Measurements from ENCODE around the gene GNPDA1. TPM values are rescaled to one million over a fixed set of nuclear protein-coding genes. Genes with fewer than 3 reads are reported as not detected.
A peak's percentile ranks its signal among the peaks of the same experiment; 100 is the strongest.

The GNPDA1 gene
- total RNA-seq, 1 donor from 2014 or later = 52.0 TPM

DNA sequence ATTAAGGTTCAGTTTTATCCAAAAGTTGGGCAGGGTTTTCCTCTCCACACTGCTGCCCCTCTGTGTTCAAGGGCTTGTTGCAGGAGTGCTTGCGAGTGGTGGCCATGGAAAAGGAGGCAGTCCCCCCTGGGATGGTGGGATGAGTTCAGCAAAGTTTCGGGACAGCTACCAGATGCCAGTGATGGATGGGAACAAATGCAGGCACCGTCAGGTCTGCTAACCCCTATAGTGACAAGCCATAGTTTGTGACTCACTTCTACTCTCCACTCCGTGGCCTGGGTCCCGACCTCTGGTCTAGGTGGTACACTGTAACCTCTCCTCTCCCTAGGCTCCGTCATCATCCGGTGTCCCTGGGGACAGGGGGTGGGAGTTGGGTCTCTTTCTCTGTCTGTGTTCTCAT is 47.8 kb downstream of the GNPDA1 start:
- H3K4me1 Mint-ChIP-seq (ENCODE audit: unreplicated experiment) = peaks cover 17% of the 10 kb centered on the region
- DNase-seq (ENCODE audit: extremely low spot score, unreplicated experiment) = no peak
- H3K9me3 Mint-ChIP-seq (ENCODE audit: unreplicated experiment) = no peaks in the 10 kb centered on the region
- H3K4me3 Mint-ChIP-seq (ENCODE audit: unreplicated experiment) = no peak overlapping the region
- TF ChIP-seq, protein P1, sequence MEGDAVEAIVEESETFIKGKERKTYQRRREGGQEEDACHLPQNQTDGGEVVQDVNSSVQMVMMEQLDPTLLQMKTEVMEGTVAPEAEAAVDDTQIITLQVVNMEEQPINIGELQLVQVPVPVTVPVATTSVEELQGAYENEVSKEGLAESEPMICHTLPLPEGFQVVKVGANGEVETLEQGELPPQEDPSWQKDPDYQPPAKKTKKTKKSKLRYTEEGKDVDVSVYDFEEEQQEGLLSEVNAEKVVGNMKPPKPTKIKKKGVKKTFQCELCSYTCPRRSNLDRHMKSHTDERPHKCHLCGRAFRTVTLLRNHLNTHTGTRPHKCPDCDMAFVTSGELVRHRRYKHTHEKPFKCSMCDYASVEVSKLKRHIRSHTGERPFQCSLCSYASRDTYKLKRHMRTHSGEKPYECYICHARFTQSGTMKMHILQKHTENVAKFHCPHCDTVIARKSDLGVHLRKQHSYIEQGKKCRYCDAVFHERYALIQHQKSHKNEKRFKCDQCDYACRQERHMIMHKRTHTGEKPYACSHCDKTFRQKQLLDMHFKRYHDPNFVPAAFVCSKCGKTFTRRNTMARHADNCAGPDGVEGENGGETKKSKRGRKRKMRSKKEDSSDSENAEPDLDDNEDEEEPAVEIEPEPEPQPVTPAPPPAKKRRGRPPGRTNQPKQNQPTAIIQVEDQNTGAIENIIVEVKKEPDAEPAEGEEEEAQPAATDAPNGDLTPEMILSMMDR (IDR thresholded peaks at IDR 0.05) = no peak
- no peaks in the 10 kb centered on the region for H3K27me3 Mint-ChIP-seq (ENCODE audit: unreplicated experiment)
- no peaks in the 10 kb centered on the region for H3K36me3 Mint-ChIP-seq (ENCODE audit: unreplicated experiment)
- H3K27ac Mint-ChIP-seq (ENCODE audit: unreplicated experiment) = no peak overlapping the region

- TF ChIP-seq, protein P1 (IDR thresholded peaks at IDR 0.05) = no peak
- Mint-ChIP-seq H3K4me1 (ENCODE audit: unreplicated experiment) (peaks cover 9% of the 10 kb centered on the region), H3K9me3 (ENCODE audit: unreplicated experiment) (no peaks in the 10 kb centered on the region), H3K27ac (ENCODE audit: unreplicated experiment) (no peak overlapping the region), H3K36me3 (ENCODE audit: unreplicated experiment) (no peaks in the 10 kb centered on the region), H3K27me3 (ENCODE audit: unreplicated experiment) (no peaks in the 10 kb centered on the region), H3K4me3 (ENCODE audit: unreplicated experiment) (no peak overlapping the region)
- no peak for DNase-seq (ENCODE audit: extremely low spot score, unreplicated experiment)
These were observed 49.1 kb downstream of the GNPDA1 start for GRCh38 chr5:141963701-141964100.

DNA sequence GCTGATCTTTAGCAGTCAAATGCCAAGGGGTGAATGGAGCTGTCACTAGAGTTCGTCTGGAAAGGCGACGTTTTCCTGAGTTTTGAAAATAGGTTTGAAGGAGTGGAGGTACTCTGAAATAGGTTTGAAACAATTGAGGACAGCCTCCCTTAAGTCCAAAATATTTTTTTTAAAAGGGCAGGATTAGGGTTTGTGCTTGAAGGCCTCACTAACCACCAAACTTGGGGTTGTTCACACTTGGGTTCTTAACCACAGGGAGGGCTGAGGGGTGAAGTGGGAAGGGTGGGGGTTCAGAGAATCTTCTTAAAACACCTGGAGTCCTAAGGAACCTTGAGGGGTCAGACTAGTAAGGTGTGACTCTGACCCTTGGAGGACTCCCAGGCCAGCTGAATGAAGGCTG is 51.4 kb downstream of the GNPDA1 start:
- Mint-ChIP-seq H3K27ac (ENCODE audit: unreplicated experiment) (no peak overlapping the region), H3K4me1 (ENCODE audit: unreplicated experiment) (peaks cover 5% of the 10 kb centered on the region)
- TF ChIP-seq, protein P1 (IDR thresholded peaks at IDR 0.05) = no peak

GRCh38 chr5:141960449-141961323 is 52.1 kb downstream of the GNPDA1 start:
- peak; percentile 94 for DNase-seq (ENCODE audit: extremely low spot score, unreplicated experiment)
- H3K36me3 Mint-ChIP-seq (ENCODE audit: unreplicated experiment) = no peaks in the 10 kb centered on the region
- H3K4me1 Mint-ChIP-seq (ENCODE audit: unreplicated experiment) = peaks cover 5% of the 10 kb centered on the region
- peak overlapping the region; percentile 35 for H3K27ac Mint-ChIP-seq (ENCODE audit: unreplicated experiment)
- no peaks in the 10 kb centered on the region for H3K27me3 Mint-ChIP-seq (ENCODE audit: unreplicated experiment)
- no peak overlapping the region for H3K4me3 Mint-ChIP-seq (ENCODE audit: unreplicated experiment)
- TF ChIP-seq, protein P1 (IDR thresholded peaks at IDR 0.05) = peak; percentile 93
- H3K9me3 Mint-ChIP-seq (ENCODE audit: unreplicated experiment) = no peaks in the 10 kb centered on the region

More for the DNA sequence above, 51.4 kb downstream of the GNPDA1 start:
- no peak for DNase-seq (ENCODE audit: extremely low spot score, unreplicated experiment)
- H3K27me3 Mint-ChIP-seq (ENCODE audit: unreplicated experiment) = no peaks in the 10 kb centered on the region
- no peak overlapping the region for H3K4me3 Mint-ChIP-seq (ENCODE audit: unreplicated experiment)
- no peaks in the 10 kb centered on the region for H3K9me3 Mint-ChIP-seq (ENCODE audit: unreplicated experiment)
- no peaks in the 10 kb centered on the region for H3K36me3 Mint-ChIP-seq (ENCODE audit: unreplicated experiment)

GRCh38 chr5:141960018-141960417 is 52.8 kb downstream of the GNPDA1 start:
- Mint-ChIP-seq H3K36me3 (ENCODE audit: unreplicated experiment) (no peaks in the 10 kb centered on the region), H3K27me3 (ENCODE audit: unreplicated experiment) (no peaks in the 10 kb centered on the region), H3K9me3 (ENCODE audit: unreplicated experiment) (no peaks in the 10 kb centered on the region), H3K4me1 (ENCODE audit: unreplicated experiment) (peaks cover 5% of the 10 kb centered on the region), H3K27ac (ENCODE audit: unreplicated experiment) (no peak overlapping the region), H3K4me3 (ENCODE audit: unreplicated experiment) (no peak overlapping the region)
- TF ChIP-seq, protein P1 (IDR thresholded peaks at IDR 0.05) = peak; percentile 14
- no peak for DNase-seq (ENCODE audit: extremely low spot score, unreplicated experiment)
